NCI-H2171 (cell line): Measurements from ENCODE around the gene PLA2G4B.
A peak's percentile ranks its signal among the peaks of the same experiment; 100 is the strongest.

ENCODE experiments used
- DNase-seq: peaks from one replicate; lab custom pipeline; 2025; lab: John Stamatoyannopoulos, UW

The PLA2G4B gene

DNA sequence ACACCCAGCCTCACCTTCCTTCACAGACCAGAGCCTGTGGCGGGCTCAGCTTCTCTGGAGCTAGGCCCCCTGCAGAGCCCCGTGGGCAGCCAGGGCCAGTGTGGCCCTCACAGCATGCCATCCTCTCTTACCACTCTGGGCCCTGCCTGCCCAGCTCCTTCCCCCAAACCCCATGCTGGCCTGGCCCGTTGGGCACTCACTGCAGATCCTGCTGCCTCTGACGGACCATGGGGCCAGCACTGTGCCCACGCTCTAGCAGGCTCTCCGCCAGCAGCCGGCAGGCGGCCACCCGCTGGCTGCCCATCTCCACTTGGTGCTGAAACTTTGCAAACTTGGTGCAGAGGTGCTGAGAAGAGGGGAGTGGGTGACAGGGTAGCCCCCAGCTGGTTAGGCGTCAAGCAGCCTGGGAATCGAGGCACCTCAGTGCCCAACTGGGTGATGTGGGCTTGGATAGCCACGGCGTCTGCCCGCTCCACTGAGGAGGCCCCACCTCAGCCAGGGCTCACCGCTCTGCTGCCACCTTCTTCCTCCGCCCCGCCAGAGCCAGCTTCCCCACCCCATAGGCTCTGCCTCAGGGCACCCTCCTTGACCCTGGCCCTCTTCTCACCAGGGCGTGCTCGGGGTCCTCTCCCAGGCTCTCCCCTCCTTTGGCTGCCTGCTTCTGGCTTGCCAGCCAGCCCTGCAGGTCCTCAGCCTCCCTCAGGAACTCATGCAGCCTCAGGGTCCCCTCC lies 32.7 kb downstream of the PLA2G4B start:
- no peak for DNase-seq

DNA sequence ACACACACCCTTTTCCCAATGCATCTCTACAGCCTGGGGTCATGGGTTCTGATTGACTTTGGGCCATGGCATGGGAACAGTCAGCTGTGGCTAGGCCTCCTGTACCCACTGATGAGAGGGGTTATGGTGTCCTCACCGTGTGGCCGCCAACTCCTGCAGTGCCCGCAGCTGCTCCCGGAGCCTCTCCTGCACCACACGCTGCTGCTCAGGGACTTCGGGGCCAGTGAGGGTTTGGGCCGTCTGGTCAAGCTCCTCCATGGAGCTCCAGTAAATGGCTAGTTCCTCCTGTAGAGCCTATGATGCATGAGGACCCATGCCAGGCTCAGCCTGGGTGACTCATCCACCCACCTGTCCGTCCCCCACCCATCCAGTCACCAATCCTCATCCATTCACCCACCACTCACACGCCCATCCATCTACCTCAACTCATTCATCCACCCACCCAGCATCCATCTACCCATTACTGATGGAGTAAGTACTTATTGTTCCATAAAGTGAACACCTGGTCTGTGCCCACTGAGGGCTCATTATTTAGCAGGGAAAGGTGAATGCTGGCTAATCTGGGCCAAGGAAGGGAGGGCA lies 33.6 kb downstream of the PLA2G4B start:
- DNase-seq, result no peak

DNA sequence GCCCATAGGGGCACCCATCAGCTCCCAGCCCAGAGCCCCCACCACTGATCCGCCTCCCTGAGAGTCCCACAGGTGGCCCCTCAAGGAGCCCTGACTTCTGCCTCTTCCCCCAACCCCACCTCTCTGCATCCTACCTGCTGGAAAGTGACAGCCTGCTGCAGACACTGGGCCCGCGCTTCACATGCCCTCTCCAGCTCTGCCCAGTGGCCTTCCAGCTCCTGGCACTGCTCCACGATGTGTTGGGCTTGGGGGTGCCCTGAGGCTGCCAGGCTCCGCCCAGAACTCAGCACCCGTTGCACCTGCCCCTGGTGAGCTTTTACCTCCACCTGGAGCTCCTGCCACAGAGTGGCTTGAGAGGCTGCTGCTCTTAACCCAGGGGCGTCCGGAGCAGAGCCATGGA lies 35.1 kb downstream of the PLA2G4B start:
- DNase-seq, result no peak

DNA sequence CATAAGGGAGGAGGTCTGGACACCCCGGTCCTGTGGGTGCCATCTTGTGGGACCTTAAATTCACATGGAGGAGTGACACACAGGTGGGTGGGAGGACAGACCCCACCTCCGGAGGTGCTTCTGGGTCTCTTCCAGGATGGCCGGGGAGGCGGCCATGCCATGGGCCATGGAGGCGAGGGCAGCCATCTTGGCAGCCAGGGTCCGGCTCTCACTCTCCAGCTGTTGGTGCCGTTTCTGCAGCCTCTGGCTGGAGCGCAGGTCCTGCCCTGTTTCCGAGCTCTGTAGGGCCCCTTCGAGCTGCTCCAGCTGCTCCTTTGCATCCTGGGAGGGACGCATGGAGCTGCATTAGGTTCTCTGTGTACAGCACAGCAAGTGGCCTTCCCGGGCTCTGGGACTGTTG lies 36.1 kb downstream of the PLA2G4B start:
- no peak for DNase-seq

DNA sequence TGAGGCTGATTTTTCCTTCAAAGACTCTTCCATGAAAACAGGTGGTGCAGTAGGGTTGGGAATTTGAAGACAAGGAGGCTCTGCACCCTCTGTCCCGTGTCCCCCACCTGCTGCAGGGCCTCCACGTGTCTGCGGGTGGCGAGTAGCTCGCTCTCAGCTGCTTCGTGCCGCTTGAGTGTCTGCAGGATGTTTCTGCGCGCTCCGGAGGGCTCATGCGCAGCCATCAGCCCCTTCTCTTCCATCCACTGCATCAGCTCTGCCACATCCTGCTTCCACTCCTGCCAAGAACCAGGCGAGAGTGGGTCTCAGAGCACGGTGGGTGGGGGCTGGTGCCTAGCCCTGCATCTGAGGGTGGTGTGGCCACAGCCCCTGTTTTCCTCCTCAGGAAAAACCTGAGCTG lies 37.4 kb downstream of the PLA2G4B start:
- DNase-seq, result no peak

DNA sequence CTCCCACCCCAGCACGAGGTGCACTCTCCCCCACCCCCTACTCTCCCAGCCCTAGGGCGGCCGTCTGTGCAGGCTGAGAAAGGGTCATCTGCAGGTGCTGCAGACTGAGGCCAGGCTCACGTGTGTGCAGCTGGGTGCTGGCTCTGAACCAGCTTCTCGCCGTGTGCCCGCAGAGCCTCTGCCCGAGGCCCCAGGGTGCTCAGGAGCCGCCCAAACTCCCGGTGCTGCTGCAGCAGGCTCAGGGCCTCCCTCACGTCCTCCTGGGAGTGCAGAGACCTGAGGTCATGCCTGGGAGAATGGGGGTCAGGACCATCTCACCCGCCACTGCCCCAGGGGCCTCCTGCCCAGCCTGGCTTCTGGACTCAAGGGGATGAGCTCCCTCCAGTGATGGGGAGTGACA lies 38.0 kb downstream of the PLA2G4B start:
- no peak for DNase-seq

DNA sequence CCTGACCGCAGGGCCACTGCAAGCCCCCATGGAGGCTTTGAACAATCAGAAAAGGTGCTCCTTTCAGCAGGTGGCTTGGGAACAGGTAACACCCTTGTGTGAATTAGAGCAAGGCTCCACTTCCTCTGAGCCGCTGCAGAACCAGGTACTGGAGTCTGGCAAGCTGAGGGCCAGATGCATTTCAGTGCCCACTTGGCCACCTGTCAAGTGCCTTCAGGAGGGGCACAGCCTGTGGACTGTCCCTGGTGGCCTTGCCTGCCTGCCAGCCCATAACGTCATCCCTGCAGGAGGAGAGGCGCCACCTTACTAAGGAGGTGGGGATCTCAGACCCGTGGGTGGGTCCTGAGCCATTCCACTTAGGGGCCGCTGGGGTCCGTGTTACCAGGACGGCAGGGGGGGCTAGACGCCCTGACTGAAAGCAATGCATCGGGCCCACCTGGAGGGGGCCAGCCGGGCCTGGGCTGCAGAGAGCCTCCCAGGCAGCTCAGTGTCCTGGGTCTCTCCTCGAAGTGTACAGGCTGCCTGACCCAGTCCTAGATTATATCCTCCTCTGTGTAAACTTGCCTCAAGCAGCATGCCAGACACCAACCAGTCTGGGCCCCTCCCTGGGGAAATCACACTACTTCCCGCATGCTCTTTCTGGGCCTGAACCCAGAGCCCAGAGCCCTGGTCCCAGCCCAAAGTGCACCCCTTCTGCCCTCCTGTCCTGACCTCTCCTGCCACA lies 39.1 kb downstream of the PLA2G4B start:
- no peak for DNase-seq

- no peak for DNase-seq
Observed at GRCh38 chr15:41878355-41878699, 39.7 kb downstream of the PLA2G4B start.

- no peak for DNase-seq
Observed at GRCh38 chr15:41879321-41879845, 40.7 kb downstream of the PLA2G4B start.

DNA sequence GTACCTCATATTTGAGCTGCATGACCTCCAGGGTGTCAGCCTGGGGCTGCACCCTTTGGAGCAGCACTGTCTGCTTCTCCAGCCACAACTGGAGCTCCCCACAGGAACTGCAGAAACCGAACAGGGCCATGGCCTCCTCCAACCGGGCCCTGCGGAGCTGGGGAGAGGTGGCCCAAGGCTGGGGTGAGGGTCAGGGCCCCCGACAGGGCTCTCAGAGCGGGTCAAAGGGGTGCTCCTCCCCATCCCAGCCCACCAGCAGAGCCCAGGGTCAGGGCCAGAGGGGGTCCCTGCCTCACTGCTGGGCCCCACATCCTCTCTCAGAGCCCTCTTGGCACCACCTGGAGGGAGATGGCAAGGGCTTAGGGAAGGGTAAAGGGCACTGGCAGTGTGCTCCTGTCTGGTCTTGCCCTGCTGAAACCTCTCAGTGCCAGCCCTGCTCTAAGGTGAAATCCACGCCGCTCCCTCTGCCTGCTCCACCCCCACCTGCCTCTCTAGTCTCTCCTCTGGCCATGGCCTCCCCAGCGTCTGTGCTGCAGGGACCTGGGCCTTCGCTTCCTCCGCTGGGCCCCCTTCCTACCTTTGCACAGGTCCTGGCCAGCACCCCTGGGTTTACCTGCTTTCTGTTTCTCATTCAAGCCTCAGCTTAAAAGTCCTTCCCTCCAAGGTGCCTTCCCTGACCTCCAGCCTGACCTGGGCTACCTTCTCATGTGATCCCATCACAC lies 41.7 kb downstream of the PLA2G4B start:
- no peak for DNase-seq

DNA sequence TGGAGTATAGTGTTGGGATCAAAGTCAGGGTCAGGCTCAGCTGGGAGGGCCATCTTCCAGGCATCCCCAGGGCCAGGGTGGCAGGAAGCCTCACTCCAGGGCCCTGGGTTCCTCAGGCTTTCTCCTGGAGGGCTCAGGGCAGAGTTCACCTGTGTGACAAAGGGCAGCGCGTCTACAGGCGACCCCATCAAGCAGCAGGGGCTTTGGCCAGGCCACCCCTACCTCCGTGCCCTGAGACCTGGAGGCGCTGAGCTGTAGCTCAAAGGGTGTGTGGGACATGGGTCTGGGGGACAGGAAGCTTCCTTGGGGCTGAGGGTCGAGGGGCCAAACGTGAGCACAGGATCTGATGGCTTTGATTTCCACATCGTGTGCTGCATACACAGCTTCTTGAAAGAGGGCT lies 42.4 kb downstream of the PLA2G4B start:
- no peak for DNase-seq

GRCh38 chr15:41881550-41881919 lies 42.9 kb downstream of the PLA2G4B start:
- DNase-seq, result no peak

DNA sequence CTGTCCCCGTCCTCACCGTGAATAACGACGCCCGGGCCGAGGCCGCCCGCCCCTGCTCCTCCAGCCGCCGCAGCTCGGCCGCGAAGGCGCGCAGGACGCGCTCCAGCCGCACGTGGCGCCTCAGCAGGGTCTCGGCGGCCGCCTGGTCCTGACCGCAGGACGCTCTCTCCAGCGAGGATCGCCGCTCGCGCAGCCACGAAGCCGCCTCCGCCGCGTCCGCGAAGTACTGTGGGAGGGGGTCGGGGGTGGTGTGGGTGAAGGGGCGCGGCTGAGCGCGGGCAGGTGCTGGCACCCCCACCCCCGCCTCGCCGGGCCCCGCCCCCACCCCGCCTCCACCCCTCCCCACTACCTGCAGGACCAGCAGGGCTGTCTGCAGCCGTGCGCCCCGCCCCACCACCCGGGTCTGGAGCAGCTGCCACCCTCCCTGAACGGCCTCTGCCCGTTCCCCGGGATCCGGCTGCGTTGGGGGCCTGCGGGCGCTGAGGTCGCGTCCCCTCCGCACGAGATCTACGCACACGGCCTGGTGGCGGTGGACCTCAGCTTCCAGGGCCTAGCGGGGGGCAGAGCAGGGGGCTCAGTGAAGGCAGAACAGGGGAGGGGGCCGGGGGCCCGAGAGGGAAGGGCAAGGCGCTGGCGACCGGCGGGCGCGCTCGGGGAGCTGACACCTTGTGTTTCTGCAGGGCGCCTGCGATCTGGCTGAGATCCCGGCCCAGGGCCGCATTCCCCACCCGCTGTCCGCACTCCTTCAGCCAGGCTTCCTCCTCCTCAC lies 43.5 kb downstream of the PLA2G4B start:
- DNase-seq, result peak; percentile 32

DNA sequence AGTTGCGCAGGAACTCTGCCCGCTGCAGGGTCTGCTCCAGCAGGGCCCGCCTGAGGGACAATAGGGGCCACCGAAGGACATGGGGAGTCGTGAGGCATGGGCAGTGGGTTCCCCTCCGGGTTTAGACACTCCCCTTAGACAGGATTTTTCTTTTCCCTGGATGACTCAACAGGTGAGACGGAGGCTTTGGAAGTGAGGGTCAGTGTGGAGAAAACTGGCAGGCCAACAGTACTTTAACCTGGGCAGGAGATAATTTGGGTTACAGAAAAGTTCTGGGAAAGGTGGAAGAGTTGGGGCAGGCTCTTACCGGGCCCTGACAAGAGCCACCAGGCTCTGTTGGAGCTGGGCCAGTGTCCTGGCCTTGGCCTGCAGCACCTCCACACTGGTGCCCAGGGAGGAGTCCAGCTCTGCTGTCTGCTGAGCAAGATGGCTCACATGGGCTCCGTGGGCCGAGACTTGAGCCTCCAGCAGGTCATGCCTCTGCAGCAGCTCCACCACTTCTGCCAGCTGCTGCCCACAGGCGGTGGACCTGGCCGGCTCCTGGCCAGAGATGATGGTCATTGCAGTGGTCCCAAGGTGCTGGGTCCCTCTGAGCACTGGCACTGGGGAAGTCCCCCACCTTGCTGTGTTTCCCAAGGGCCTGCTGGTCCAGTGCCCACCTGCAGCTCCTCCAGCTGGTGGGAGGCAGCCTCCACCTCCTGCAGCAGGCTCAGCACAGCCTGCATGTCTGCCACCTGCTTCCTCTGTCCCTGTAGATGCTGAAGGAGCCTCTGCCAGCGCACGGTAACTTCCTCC lies 44.2 kb downstream of the PLA2G4B start:
- peak; percentile 13 for DNase-seq

- no peak for DNase-seq
Observed at GRCh38 chr15:41883484-41883825, 44.8 kb downstream of the PLA2G4B start.

DNA sequence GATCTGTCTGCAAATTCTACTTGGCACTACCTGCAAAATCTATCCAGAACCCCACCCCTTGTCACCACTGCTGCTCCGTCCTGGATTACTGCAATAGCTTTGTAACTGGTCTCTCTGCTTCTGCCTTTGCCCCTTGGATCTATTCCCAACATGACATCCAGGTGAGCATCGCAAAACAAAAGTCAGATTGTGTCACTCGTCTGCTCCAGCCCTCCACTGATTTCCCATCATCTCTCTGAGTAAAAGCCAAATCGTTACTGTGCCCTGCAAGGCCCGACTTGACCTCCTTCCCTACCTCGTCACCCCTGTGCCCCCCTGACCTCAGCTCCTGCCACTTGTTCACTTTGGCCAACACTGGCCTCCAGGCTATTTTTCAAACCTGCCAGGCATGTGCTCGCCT lies 45.8 kb downstream of the PLA2G4B start:
- DNase-seq, result no peak

- no peak for DNase-seq
Observed at GRCh38 chr15:41885321-41885720, 46.7 kb downstream of the PLA2G4B start.

GRCh38 chr15:41885841-41886240 lies 47.2 kb downstream of the PLA2G4B start:
- no peak for DNase-seq

GRCh38 chr15:41886741-41887140 lies 48.1 kb downstream of the PLA2G4B start:
- DNase-seq, result no peak

GRCh38 chr15:41887161-41887560 lies 48.5 kb downstream of the PLA2G4B start:
- no peak for DNase-seq

DNA sequence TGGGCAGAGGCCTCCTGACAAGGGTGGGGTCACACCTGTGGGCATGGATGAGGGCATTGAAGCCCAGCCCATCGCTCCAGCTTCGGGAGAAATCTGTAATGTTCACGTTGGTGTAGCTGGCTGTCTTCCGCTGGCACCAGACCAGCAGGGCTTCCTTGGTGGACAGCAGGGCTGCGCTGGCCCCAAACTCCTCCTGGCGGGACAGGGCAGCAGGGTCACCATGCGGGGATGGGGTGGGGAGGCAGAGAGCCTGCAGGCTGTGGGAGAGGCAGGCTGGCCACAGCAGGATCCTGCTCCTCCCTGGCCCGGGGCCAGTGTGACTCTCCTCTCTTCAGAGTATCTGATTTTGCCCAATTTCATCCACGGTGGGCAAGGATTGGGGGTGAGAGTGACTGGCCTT lies 49.2 kb downstream of the PLA2G4B start:
- no peak for DNase-seq
